OCI-LY3 (cell line): ENCODE data around the gene SH3PXD2A.

Experiments used
- CTCF ChIP-seq: fragments of 200-600, 300-600 bp; sonication (generic); IDR thresholded peaks from 2 replicates; pipeline ENCODE4 v1.5.1; 2014; ENCODE audit warnings: antibody characterized with exemption, low read length, low read depth
- EZH2phosphoT487 ChIP-seq: fragments of 200-600 bp; shearing (Covaris generic); IDR thresholded peaks from 2 replicates; pipeline ENCODE4 v1.6.1; 2018; ENCODE audit warnings: antibody characterized with exemption, mixed run types, low read depth

GRCh38 chr10:103819493-103819892, 35.9 kb downstream of the SH3PXD2A start:
- TF ChIP-seq EZH2phosphoT487, result no peak
- no peak for TF ChIP-seq CTCF
